B cell (primary cell): ENCODE measurements around the gene FBXO42. TPM values are rescaled to one million over a fixed set of nuclear protein-coding genes. Genes with fewer than 3 reads are reported as not detected.

Experiments used
- ATAC-seq: fragments of 200-7000 bp; cut with Tn5 transposase; one replicate; pipeline ENCODE4 v1.10.0; 2021; ENCODE audit warnings: low read depth, mild to moderate bottlenecking, moderate number of reproducible peaks, moderate library complexity
- CTCF ChIA-PET: fragments of 350-600 bp; sonication (Branson Sonifier 250); formaldehyde crosslinking; loops from one replicate; lab custom pipeline; 2021; ENCODE audit warnings: antibody characterized with exemption, inconsistent platforms; lab: Charles Lee
- POLR2A ChIA-PET: fragments of 350-600 bp; sonication (Branson Sonifier 250); formaldehyde crosslinking; loops from one replicate; lab custom pipeline; 2021; ENCODE audit warnings: antibody characterized with exemption; lab: Charles Lee
- DNase-seq: peaks from one replicate; pipeline ENCODE4 v3.0.0; 2013
- H2AFZ ChIP-seq: 2 replicates; pipeline ENCODE4 v1.6.1; 2012; ENCODE audit warnings: mild to moderate bottlenecking, low read depth, low read length; ENCODE audit not compliant: insufficient read depth, poor library complexity, severe bottlenecking
- H3K27ac ChIP-seq, 2 donors: 1 replicate in 1 of 2; 2 replicates in 1 of 2; pipeline ENCODE4 v1.5.1; 2012 to 2013; ENCODE audit warnings: low read length in 2 of 2, mild to moderate bottlenecking in 2 of 2, moderate library complexity in 1 of 2
- H3K27me3 ChIP-seq, 4 experiments: fragments of 200-600 bp in 1 of 4; sonication (generic) in 1 of 4; replicated peaks in 1 of 4; 1 replicate in 2 of 4; 2 replicates in 2 of 4; pipeline versions ENCODE4 v1.6.1 to v1.7.0; 2013 to 2016; ENCODE audit warnings: low read length in 3 of 4, mild to moderate bottlenecking in 2 of 4, mixed read lengths in 1 of 4, moderate library complexity in 1 of 4; ENCODE audit not compliant: insufficient read depth in 4 of 4, control insufficient read depth in 3 of 4; ENCODE audit errors: control extremely low read depth in 1 of 4
- H3K36me3 ChIP-seq, 2 experiments: replicated peaks in 1 of 2; 1 replicate in 1 of 2; 2 replicates in 1 of 2; pipeline versions ENCODE4 v1.6.1 to v1.7.1; 2013; ENCODE audit warnings: low read length in 1 of 2; ENCODE audit not compliant: insufficient read depth in 2 of 2, control insufficient read depth in 1 of 2; ENCODE audit errors: control extremely low read depth in 1 of 2, extremely low read depth in 1 of 2
- H3K4me1 ChIP-seq, 2 donors: fragments of 200-600 bp in 1 of 2; sonication (generic) in 1 of 2; 1 replicate in 1 of 2; 2 replicates in 1 of 2; pipeline versions ENCODE4 v1.5.1 to v1.6.1; 2013 to 2017; ENCODE audit warnings: low read length in 2 of 2; ENCODE audit not compliant: control insufficient read depth in 2 of 2, insufficient read depth in 2 of 2
- H3K4me2 ChIP-seq: replicated peaks from 2 replicates; pipeline ENCODE3; 2012; ENCODE audit warnings: mild to moderate bottlenecking, low read depth, low read length; ENCODE audit not compliant: poor library complexity, severe bottlenecking
- H3K4me3 ChIP-seq, 5 experiments: fragments of 200-600 bp in 1 of 5; sonication (generic) in 1 of 5; 1 replicate in 3 of 5; 2 replicates in 2 of 5; pipeline versions ENCODE4 v1.5.1 to v1.7.0; 2011 to 2016; ENCODE audit warnings: low read length in 4 of 5, mild to moderate bottlenecking in 4 of 5, low read depth in 2 of 5, control low read depth in 1 of 5, moderate library complexity in 1 of 5; ENCODE audit not compliant: insufficient read depth in 1 of 5; ENCODE audit errors: control extremely low read depth in 1 of 5, extremely low read depth in 1 of 5
- H3K79me2 ChIP-seq: fragments of 200-600 bp; sonication (generic); one replicate; pipeline ENCODE4 v1.6.0; 2016; ENCODE audit warnings: low read length; ENCODE audit not compliant: control insufficient read depth, insufficient read depth
- H3K9ac ChIP-seq: fragments of 200-600 bp; sonication (generic); 2 replicates; pipeline ENCODE4 v1.6.1; 2017; ENCODE audit warnings: mild to moderate bottlenecking, low read length, moderate library complexity
- H3K9me3 ChIP-seq, 3 donors: one replicate each; pipeline versions ENCODE4 v1.6.1 to v1.7.1; 2013; ENCODE audit warnings: low read length in 2 of 3; ENCODE audit not compliant: control insufficient read depth in 2 of 3, insufficient read depth in 1 of 3; ENCODE audit errors: control extremely low read depth in 1 of 3
- H4K20me1 ChIP-seq: 2 replicates; pipeline ENCODE4 v1.6.0; 2012; ENCODE audit warnings: mild to moderate bottlenecking, low read length; ENCODE audit not compliant: insufficient read depth, control insufficient read depth, poor library complexity, severe bottlenecking
- H3K27ac Mint-ChIP-seq: one replicate; pipeline ENCODE4 v1.8.0; 2021; ENCODE audit warnings: mixed read lengths
- H3K27me3 Mint-ChIP-seq: one replicate; pipeline ENCODE4 v1.8.0; 2021; ENCODE audit warnings: mixed read lengths
- H3K4me1 Mint-ChIP-seq: one replicate; pipeline ENCODE4 v1.8.0; 2021; ENCODE audit warnings: mixed read lengths
- H3K4me3 Mint-ChIP-seq: one replicate; pipeline ENCODE4 v1.8.0; 2021; ENCODE audit warnings: mixed read lengths
- H3K9me3 Mint-ChIP-seq: one replicate; pipeline ENCODE4 v1.8.0; 2022; ENCODE audit warnings: mixed read lengths; ENCODE audit not compliant: insufficient read depth
- CTCF ChIP-seq: fragments of 200-600 bp; IDR thresholded peaks from one replicate; pipeline ENCODE4 v1.8.0; 2022; ENCODE audit warnings: antibody characterized with exemption, mild to moderate bottlenecking
- EZH2 ChIP-seq: IDR thresholded peaks from 2 replicates; pipeline ENCODE4 v1.6.1; 2012; ENCODE audit warnings: borderline replicate concordance, low read depth, mild to moderate bottlenecking, moderate library complexity, low read length; ENCODE audit not compliant: insufficient read depth, poor library complexity, severe bottlenecking
- WGBS: methylation state at CpG from one replicate; pipeline ENCODE4 v1.1.5; 2013; ENCODE audit warnings: missing lambda C conversion rate; ENCODE audit not compliant: insufficient coverage; 5-methylcytosine and 5-hydroxymethylcytosine counted together
- intact Hi-C: fragments of 100-400 bp; cut with micrococcal nuclease; formaldehyde crosslinking; loops from one replicate; pipeline ENCODE4 v1.10.0; 2022
- polyA plus RNA-seq: library from polyadenylated mRNA; depleted of rRNA; stranded (reverse); fragments of >200 nt; gene quantifications from 2 replicates; pipeline ENCODE4 v1.2.3, GENCODE V29; 2012
- total RNA-seq, 2 donors: library from RNA; stranded (reverse); fragments of 120-200 nt in 1 of 2; gene quantifications; 1 replicate in 1 of 2; 2 replicates in 1 of 2; pipeline versions ENCODE4 v1.2.3 to v1.2.4, GENCODE V29; 2013 to 2022

FBXO42 gene
- total and polyA plus RNA-seq, 2 donors (not counting 1 experiment from before 2014, with no cell fraction given) = 17.2 to 33.1 TPM

- Histone ChIP-seq H3K27ac (no peak overlapping the region), H2AFZ (no peak overlapping the region), H3K36me3 (no peaks in the 10 kb centered on the region), H3K9me3 (peaks cover 0 to 8% (median 0%) of the 10 kb centered on the region in 3 donors), H3K9ac (no peak overlapping the region), H3K4me2 (no peak overlapping the region), H3K4me1 (peaks cover 14 to 21% of the 10 kb centered on the region in 2 donors), H4K20me1 (no peaks in the 10 kb centered on the region), H3K79me2 (no peaks in the 10 kb centered on the region), H3K27me3 (peaks cover 0 to 3% (median 0%) of the 10 kb centered on the region in 4 experiments), H3K4me3 (no peak overlapping the region)
- Mint-ChIP-seq H3K27me3 (peaks cover 2% of the 10 kb centered on the region), H3K4me1 (peaks cover 17% of the 10 kb centered on the region), H3K4me3 (no peak overlapping the region), H3K9me3 (no peaks in the 10 kb centered on the region), H3K27ac (no peak overlapping the region)
- DNase-seq (no peak), ATAC-seq (no peak)
- no peak for TF ChIP-seq EZH2
- no peak for TF ChIP-seq CTCF
- ChIA-PET POLR2A (no interaction called here), CTCF (interaction anchor here (1.0 kb wide), 1 partner anchor 23 kb away, joined by 4 read pairs; no protein-coding TSS in a partner anchor)
- intact Hi-C loops = no loop called here
- 89% methylated on average over 3 of the region's 3 CpGs for WGBS
These were observed 139.3 kb downstream of the FBXO42 start for GRCh38 chr1:16213013-16213412.

GRCh38 chr1:16212251-16212961 lies 139.9 kb downstream of the FBXO42 start, which contains the start of gene ARHGEF19:
Gene ARHGEF19, minus strand, starts transcription at chr1:16212652. Its CDS starts 3,598 bp downstream, at chr1:16209054.
- DNase-seq = no peak

More at GRCh38 chr1:16212251-16212961, 139.9 kb downstream of the FBXO42 start, which contains the start of gene ARHGEF19:
- Mint-ChIP-seq H3K4me3 (no peak within 1 kb of the TSS), H3K27me3 (peaks cover 2% of the 10 kb centered on the region), H3K9me3 (no peaks in the 10 kb centered on the region), H3K4me1 (peaks cover 16% of the 10 kb centered on the region), H3K27ac (no peak within 1 kb of the TSS)
- no peak within 1 kb of the TSS for H3K4me2 ChIP-seq
- no peak for ATAC-seq
- peaks cover 0 to 8% (median 0%) of the 10 kb centered on the region in 3 donors for H3K9me3 ChIP-seq
- intact Hi-C loops = no loop called here
- peaks cover 15 to 20% of the 10 kb centered on the region in 2 donors for H3K4me1 ChIP-seq
- WGBS = 76% methylated on average over 13 of the region's 14 CpGs
- H3K27ac ChIP-seq = no peak within 1 kb of the TSS
- CTCF ChIA-PET = interaction anchor here (0.8 to 1.4 kb wide), 3 partner anchors 23 to 151 kb away, joined by 3 to 5 read pairs (median 4); no protein-coding TSS in a partner anchor
- POLR2A ChIA-PET = no interaction called here
- no peaks in the 10 kb centered on the region for H3K36me3 ChIP-seq
- no peak within 1 kb of the TSS for H3K9ac ChIP-seq
- no peaks in the 10 kb centered on the region for H4K20me1 ChIP-seq
- H2AFZ ChIP-seq = no peak within 1 kb of the TSS
- no peaks in the 10 kb centered on the region for H3K79me2 ChIP-seq
- H3K4me3 ChIP-seq = no peak within 1 kb of the TSS
- H3K27me3 ChIP-seq = peaks cover 0 to 3% (median 0%) of the 10 kb centered on the region in 4 experiments
- TF ChIP-seq CTCF (no peak), EZH2 (no peak)
